GM12874 (cell line): ENCODE results near the gene GAK.

ENCODE experiments used
- CTCF ChIP-seq: IDR thresholded peaks from 2 replicates; pipeline ENCODE4 v1.5.1; 2011; ENCODE audit warnings: low read depth, mild to moderate bottlenecking, control low read depth, low read length, moderate library complexity; ENCODE audit not compliant: insufficient read depth

GAK gene

GRCh38 chr4:830601-831482, 101.3 kb downstream of the GAK start:
- TF ChIP-seq CTCF: no peak

- no peak for TF ChIP-seq CTCF
Measured at GRCh38 chr4:829761-830600, 102.1 kb downstream of the GAK start.

- no peak for TF ChIP-seq CTCF
Measured at GRCh38 chr4:829291-829690, 102.8 kb downstream of the GAK start.

- no peak for TF ChIP-seq CTCF
Measured at GRCh38 chr4:828641-829271, 103.4 kb downstream of the GAK start.

- no peak for TF ChIP-seq CTCF
Measured at GRCh38 chr4:827209-828081, 104.7 kb downstream of the GAK start.

- no peak for TF ChIP-seq CTCF
Measured at GRCh38 chr4:826508-827208, 105.5 kb downstream of the GAK start.
